Kidney (tissue), 14 donors: Measurements from ENCODE around the gene CRYBG1. TPM values are rescaled to one million over a fixed set of nuclear protein-coding genes. Genes with fewer than 3 reads are reported as not detected.

ENCODE experiments used
- DNase-seq, 5 donors: peaks; one replicate each; pipeline ENCODE4 v3.0.0-alpha.2; 2013 to 2020
- FAIRE-seq: peaks from 2 replicates; lab custom pipeline; 2012; peaks lifted over from hg19 to GRCh38; lab: Jason Lieb, UNC
- H3K27ac ChIP-seq, 2 donors: one replicate each; pipeline ENCODE4 v1.7.0; 2013; ENCODE audit warnings: low read depth in 2 of 2, low read length in 2 of 2, inconsistent platforms in 1 of 2
- H3K27me3 ChIP-seq: one replicate; pipeline ENCODE4 v1.7.1; 2013; ENCODE audit warnings: low read length, inconsistent platforms; ENCODE audit not compliant: control insufficient read depth, insufficient read depth
- H3K36me3 ChIP-seq, 3 donors: one replicate each; pipeline versions ENCODE4 v1.7.0 to v1.7.1; 2013; ENCODE audit warnings: low read length in 3 of 3, control low read depth in 1 of 3, inconsistent platforms in 1 of 3; ENCODE audit not compliant: insufficient read depth in 3 of 3, control insufficient read depth in 2 of 3
- H3K4me1 ChIP-seq, 3 donors: one replicate each; pipeline versions ENCODE4 v1.7.0 to v1.7.1; 2013; ENCODE audit warnings: low read length in 3 of 3, inconsistent platforms in 1 of 3, low read depth in 1 of 3; ENCODE audit not compliant: control insufficient read depth in 2 of 3, insufficient read depth in 2 of 3
- H3K4me3 ChIP-seq, 3 donors: one replicate each; pipeline versions ENCODE4 v1.7.0 to v1.8.1; 2013; ENCODE audit warnings: low read length in 3 of 3, control low read depth in 1 of 3, inconsistent platforms in 1 of 3
- H3K9ac ChIP-seq, 3 donors: one replicate each; pipeline versions ENCODE4 v1.7.0 to v1.7.1; 2013; ENCODE audit warnings: low read length in 3 of 3, control low read depth in 1 of 3, inconsistent platforms in 1 of 3
- H3K9me3 ChIP-seq, 3 donors: one replicate each; pipeline versions ENCODE4 v1.7.0 to v1.7.1; 2013; ENCODE audit warnings: low read length in 3 of 3, control low read depth in 1 of 3, inconsistent platforms in 1 of 3; ENCODE audit not compliant: control insufficient read depth in 2 of 3, insufficient read depth in 1 of 3
- intact Hi-C: fragments of 100-400 bp; cut with DNase I; formaldehyde crosslinking; loops from one replicate; pipeline ENCODE4 v1.11.1; 2022
- polyA plus RNA-seq: library from polyadenylated mRNA; stranded (reverse); fragments of 350-450 nt; fragmentation: Illumina TruSeq; extraction: RNeasy Lipid Tissue Mini Kit (QIAGEN cat#74804); gene quantifications from one replicate; pipeline ENCODE4 v1.2.3, GENCODE V29; 2014; ENCODE audit warnings: low read depth, low replicate concordance; ENCODE audit not compliant: insufficient read depth
- total RNA-seq: library from RNA; stranded (reverse); fragmentation: NEBNext Ultra II Directional; extraction: Animal tissue kit (Norgen Biotek cat#: 25700); gene quantifications from one replicate; pipeline ENCODE4 v1.2.1, GENCODE V29; 2021
- TF ChIP-seq, protein P1 (sequence below): IDR thresholded peaks from 3 replicates; pipeline ENCODE4 v1.5.1; 2012; ENCODE audit warnings: mild to moderate bottlenecking, moderate library complexity, borderline replicate concordance; ENCODE audit not compliant: insufficient read depth; ENCODE audit errors: extremely low read depth
- donor health status: control.
- donor health status: control.
- donor health status: control.
- donor health status: control.
- donor health status: control.
- donor health status: DM: yes; HTN: yes; CAD: no.
- donor health status: Normal renal cell carcinoma (clear cell type).

The CRYBG1 gene
- total and polyA plus RNA-seq, 2 donors from 2014 or later, result 7.0 to 32.6 TPM

DNA sequence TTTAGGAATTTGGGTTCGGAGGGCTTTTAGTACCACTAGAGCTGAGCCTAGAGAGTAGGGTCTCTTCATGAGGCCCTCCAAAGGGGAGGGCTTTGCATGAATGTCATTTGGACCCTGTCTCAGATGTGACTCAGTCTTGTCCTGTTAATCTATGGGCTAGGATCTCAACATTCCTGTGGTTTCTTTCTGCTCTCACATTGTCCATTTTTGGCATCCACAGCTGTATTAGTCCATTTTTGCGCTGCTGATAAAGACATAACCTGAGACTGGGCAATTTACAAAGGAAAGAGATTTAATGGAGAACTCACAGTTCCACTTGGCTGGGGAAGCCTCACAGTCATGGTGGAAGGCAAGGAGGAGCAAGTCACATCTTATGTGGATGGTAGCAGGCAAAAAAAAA, 61.0 kb downstream of the CRYBG1 start:
- no peaks in the 10 kb centered on the region for H3K4me1 ChIP-seq
- TF ChIP-seq, protein P1, sequence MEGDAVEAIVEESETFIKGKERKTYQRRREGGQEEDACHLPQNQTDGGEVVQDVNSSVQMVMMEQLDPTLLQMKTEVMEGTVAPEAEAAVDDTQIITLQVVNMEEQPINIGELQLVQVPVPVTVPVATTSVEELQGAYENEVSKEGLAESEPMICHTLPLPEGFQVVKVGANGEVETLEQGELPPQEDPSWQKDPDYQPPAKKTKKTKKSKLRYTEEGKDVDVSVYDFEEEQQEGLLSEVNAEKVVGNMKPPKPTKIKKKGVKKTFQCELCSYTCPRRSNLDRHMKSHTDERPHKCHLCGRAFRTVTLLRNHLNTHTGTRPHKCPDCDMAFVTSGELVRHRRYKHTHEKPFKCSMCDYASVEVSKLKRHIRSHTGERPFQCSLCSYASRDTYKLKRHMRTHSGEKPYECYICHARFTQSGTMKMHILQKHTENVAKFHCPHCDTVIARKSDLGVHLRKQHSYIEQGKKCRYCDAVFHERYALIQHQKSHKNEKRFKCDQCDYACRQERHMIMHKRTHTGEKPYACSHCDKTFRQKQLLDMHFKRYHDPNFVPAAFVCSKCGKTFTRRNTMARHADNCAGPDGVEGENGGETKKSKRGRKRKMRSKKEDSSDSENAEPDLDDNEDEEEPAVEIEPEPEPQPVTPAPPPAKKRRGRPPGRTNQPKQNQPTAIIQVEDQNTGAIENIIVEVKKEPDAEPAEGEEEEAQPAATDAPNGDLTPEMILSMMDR, result no peak
- FAIRE-seq, result no peak
- intact Hi-C loops, result no loop called here
- no peaks in the 10 kb centered on the region for H3K36me3 ChIP-seq
- no peak for DNase-seq
- no peak overlapping the region for H3K9ac ChIP-seq
- no peaks in the 10 kb centered on the region for H3K9me3 ChIP-seq
- no peaks in the 10 kb centered on the region for H3K27me3 ChIP-seq
- no peak overlapping the region for H3K4me3 ChIP-seq
- no peak overlapping the region for H3K27ac ChIP-seq

DNA sequence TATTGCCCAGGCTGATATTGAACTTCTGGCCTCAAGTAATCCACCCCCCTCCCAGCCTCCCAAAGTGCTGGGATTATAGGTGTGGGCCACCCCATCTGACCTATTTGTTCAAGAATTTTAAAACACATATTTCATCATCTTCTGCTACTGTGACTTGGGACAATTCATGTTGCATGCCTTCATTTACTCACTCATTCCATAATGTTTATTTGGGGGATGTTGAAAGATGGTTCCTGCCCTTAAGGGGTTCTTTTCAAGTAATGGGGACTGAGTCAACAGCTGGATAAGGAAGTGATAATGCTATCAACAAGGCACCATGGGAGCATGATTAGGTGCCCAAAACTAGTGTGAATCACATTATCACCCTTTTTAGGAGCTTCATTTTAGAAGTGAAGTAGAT, 62.0 kb downstream of the CRYBG1 start:
- no peaks in the 10 kb centered on the region for H3K9me3 ChIP-seq
- H3K9ac ChIP-seq, result no peak overlapping the region
- intact Hi-C loops, result no loop called here
- H3K4me1 ChIP-seq, result no peaks in the 10 kb centered on the region
- H3K4me3 ChIP-seq, result no peak overlapping the region
- no peaks in the 10 kb centered on the region for H3K36me3 ChIP-seq
- TF ChIP-seq, protein P1, result no peak
- no peak for FAIRE-seq
- H3K27me3 ChIP-seq, result no peaks in the 10 kb centered on the region
- no peak for DNase-seq
- H3K27ac ChIP-seq, result no peak overlapping the region

DNA sequence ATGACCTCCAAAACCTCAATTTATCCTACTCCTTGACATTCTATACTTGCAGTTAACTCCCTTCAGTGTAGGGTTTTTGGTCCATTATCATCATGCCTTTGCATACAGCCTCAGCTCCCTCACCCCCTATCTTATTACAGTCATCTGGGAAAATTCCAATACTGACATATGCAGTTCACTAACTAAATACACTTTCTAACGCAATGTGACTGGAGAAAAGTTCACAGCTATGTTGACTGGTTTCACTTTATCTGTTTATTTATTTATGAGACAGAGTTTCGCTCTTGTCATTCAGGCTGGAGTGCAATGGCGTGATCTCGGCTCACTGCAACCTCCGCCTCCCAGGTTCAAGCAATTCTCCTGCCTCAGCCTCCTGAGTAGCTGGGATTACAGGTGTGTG, 64.9 kb downstream of the CRYBG1 start:
- no peaks in the 10 kb centered on the region for H3K27me3 ChIP-seq
- H3K4me3 ChIP-seq, result no peak overlapping the region
- H3K27ac ChIP-seq, result no peak overlapping the region
- no peak for DNase-seq
- H3K4me1 ChIP-seq, result no peaks in the 10 kb centered on the region
- FAIRE-seq, result no peak
- no peaks in the 10 kb centered on the region for H3K9me3 ChIP-seq
- TF ChIP-seq, protein P1, result no peak
- no peak overlapping the region for H3K9ac ChIP-seq
- H3K36me3 ChIP-seq, result no peaks in the 10 kb centered on the region
- intact Hi-C loops, result no loop called here

DNA sequence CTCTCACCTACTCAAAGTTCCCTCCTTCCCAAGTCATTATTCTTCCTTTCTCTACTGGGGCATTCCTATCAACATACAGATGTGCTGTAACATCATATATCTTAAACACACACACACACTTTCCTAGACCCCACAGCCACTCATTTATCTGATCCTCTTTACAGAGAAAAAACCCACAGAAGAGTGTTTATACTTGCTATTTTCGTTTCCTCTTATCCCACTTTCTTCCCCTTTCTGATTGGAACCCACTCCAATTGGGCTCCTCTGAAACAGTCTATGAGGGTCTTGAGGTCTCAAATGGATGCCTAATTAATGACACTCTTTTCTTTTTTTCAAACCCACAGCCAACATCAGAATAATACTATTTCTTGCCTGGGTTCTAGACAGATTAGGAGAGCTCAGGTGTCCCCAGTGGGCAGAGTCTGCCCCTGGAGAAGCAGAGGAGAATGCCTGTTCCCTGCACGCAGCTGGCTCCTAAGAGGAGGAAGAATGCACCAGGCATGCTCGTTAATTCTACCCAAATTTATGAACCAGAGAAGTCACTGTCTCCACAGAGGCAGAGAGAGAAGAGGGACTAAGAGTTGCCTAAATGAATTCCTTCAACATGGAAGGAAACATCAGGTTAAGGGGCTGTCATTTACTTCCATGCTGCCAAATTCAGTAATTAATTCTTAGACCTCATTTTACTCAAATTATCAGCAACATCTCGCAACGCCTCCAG, 65.9 kb downstream of the CRYBG1 start:
- no peak overlapping the region for H3K9ac ChIP-seq
- H3K4me3 ChIP-seq, result no peak overlapping the region
- no peaks in the 10 kb centered on the region for H3K4me1 ChIP-seq
- no peaks in the 10 kb centered on the region for H3K36me3 ChIP-seq
- no peaks in the 10 kb centered on the region for H3K9me3 ChIP-seq
- H3K27me3 ChIP-seq, result no peaks in the 10 kb centered on the region
- H3K27ac ChIP-seq, result no peak overlapping the region
- TF ChIP-seq, protein P1, result no peak
- DNase-seq (peak in 3 of 5 donors; percentile 24 to 58 (median 56)), FAIRE-seq (no peak)
- intact Hi-C loops, result no loop called here
